ENCODE results near the gene ADK. TPM values are rescaled to one million over a fixed set of nuclear protein-coding genes. Genes with fewer than 3 reads are reported as not detected.

Gene ADK
- total and polyA plus RNA-seq, 10 donors: 11.1 to 40.5 (median 32.1) TPM

GRCh38 chr10:74394416-74394969 is 243.5 kb downstream of the ADK start:
- peaks cover 0 to 24% (median 0%) of the 10 kb centered on the region in 6 donors for H3K36me3 ChIP-seq
- intact Hi-C loops (cut with DNase I; ENCODE audit: low total_unique reads): no loop called here
- TF ChIP-seq POLR2AphosphoS5 (IDR thresholded peaks at IDR 0.05) (no peak), POLR2A (IDR thresholded peaks at IDR 0.05) (no peak), CTCF (IDR thresholded peaks at IDR 0.05 in 8 of 11, conservative IDR thresholded peaks at IDR 0.05 in 3 of 11) (no peak)
- no peaks in the 10 kb centered on the region for H3K27me3 ChIP-seq (replicated peaks in 1 of 7)
- no peaks in the 10 kb centered on the region for H3K9me3 ChIP-seq
- no peak for DNase-seq
- no peak overlapping the region for H3K4me3 ChIP-seq
- no peak overlapping the region for H3K27ac ChIP-seq
- 70 to 91% (median 87%) methylated on average over 3 of the region's 3 CpGs for WGBS, 5 donors
- H3K4me1 ChIP-seq: peaks cover 0 to 5% (median 0%) of the 10 kb centered on the region in 6 donors

GRCh38 chr10:74400186-74400585 is 249.2 kb downstream of the ADK start:
- intact Hi-C loops (cut with DNase I; ENCODE audit: low total_unique reads): no loop called here
- DNase-seq: no peak
- Histone ChIP-seq H3K9me3 (peaks cover 0 to 17% (median 13%) of the 10 kb centered on the region in 8 donors), H3K4me1 (no peaks in the 10 kb centered on the region), H3K27me3 (replicated peaks in 1 of 7) (no peaks in the 10 kb centered on the region), H3K36me3 (peaks cover 0 to 29% (median 3%) of the 10 kb centered on the region in 6 donors), H3K27ac (no peak overlapping the region), H3K4me3 (no peak overlapping the region)
- no peak for TF ChIP-seq CTCF (IDR thresholded peaks at IDR 0.05 in 8 of 11, conservative IDR thresholded peaks at IDR 0.05 in 3 of 11)
- TF ChIP-seq POLR2AphosphoS5 (IDR thresholded peaks at IDR 0.05): no peak
- no peak for TF ChIP-seq POLR2A (IDR thresholded peaks at IDR 0.05)
- 92 to 98% (median 95%) methylated on average over 3 of the region's 3 CpGs for WGBS, 5 donors

GRCh38 chr10:74406006-74406405 is 255.0 kb downstream of the ADK start:
- peaks cover 0 to 17% (median 13%) of the 10 kb centered on the region in 8 donors for H3K9me3 ChIP-seq
- H3K4me1 ChIP-seq: no peaks in the 10 kb centered on the region
- H3K27ac ChIP-seq: no peak overlapping the region
- peaks cover 0 to 31% (median 3%) of the 10 kb centered on the region in 6 donors for H3K36me3 ChIP-seq
- DNase-seq: no peak
- no peaks in the 10 kb centered on the region for H3K27me3 ChIP-seq (replicated peaks in 1 of 7)
- intact Hi-C loops (cut with DNase I; ENCODE audit: low total_unique reads): no loop called here
- 47 to 81% (median 73%) methylated on average over 1 of the region's 1 CpG for WGBS, 5 donors
- TF ChIP-seq POLR2AphosphoS5 (IDR thresholded peaks at IDR 0.05) (no peak), CTCF (IDR thresholded peaks at IDR 0.05 in 8 of 11, conservative IDR thresholded peaks at IDR 0.05 in 3 of 11) (no peak), POLR2A (IDR thresholded peaks at IDR 0.05) (no peak)
- H3K4me3 ChIP-seq: no peak overlapping the region

GRCh38 chr10:74415146-74415839 is 264.3 kb downstream of the ADK start:
- H3K4me1 ChIP-seq: peaks cover 0 to 22% (median 12%) of the 10 kb centered on the region in 6 donors
- peaks cover 0 to 27% (median 4%) of the 10 kb centered on the region in 6 donors for H3K36me3 ChIP-seq
- no peak overlapping the region for H3K27ac ChIP-seq
- H3K9me3 ChIP-seq: no peaks in the 10 kb centered on the region
- no peak for TF ChIP-seq POLR2A (IDR thresholded peaks at IDR 0.05)
- no peak for TF ChIP-seq POLR2AphosphoS5 (IDR thresholded peaks at IDR 0.05)
- no peak for TF ChIP-seq CTCF (IDR thresholded peaks at IDR 0.05 in 8 of 11, conservative IDR thresholded peaks at IDR 0.05 in 3 of 11)
- DNase-seq: no peak
- H3K27me3 ChIP-seq (replicated peaks in 1 of 7): no peaks in the 10 kb centered on the region
- intact Hi-C loops (cut with DNase I; ENCODE audit: low total_unique reads): no loop called here
- no peak overlapping the region for H3K4me3 ChIP-seq
